Thymus (tissue), 11 donors: ENCODE results near the gene KMT2E. TPM values are rescaled to one million over a fixed set of nuclear protein-coding genes. Genes with fewer than 3 reads are reported as not detected.
"Not testable (repeated sequence)": the region's sequence is repeated elsewhere in the genome, so short reads cannot be mapped to it uniquely, and the experiment has no call there.

ENCODE experiments used
- DNase-seq, 9 donors: peaks; one replicate each; pipeline ENCODE4 v3.0.0-alpha.2; 2013; ENCODE audit warnings: low spot score in 9 of 9, low read depth in 6 of 9, missing footprints in 1 of 9
- H3K27ac ChIP-seq, 2 donors: one replicate each; pipeline ENCODE4 v1.5.1; 2013; ENCODE audit warnings: control low read depth in 1 of 2, low read depth in 1 of 2, low read length in 1 of 2, mild to moderate bottlenecking in 1 of 2, moderate library complexity in 1 of 2
- H3K27me3 ChIP-seq, 2 donors: one replicate each; pipeline ENCODE4 v1.5.1; 2013; ENCODE audit warnings: low read length in 1 of 2; ENCODE audit not compliant: control insufficient read depth in 2 of 2, insufficient read depth in 1 of 2
- H3K36me3 ChIP-seq, 2 donors: one replicate each; pipeline ENCODE4 v1.5.1; 2013; ENCODE audit warnings: low read length in 1 of 2, mild to moderate bottlenecking in 1 of 2, moderate library complexity in 1 of 2; ENCODE audit not compliant: control insufficient read depth in 2 of 2, insufficient read depth in 2 of 2
- H3K4me1 ChIP-seq, 2 donors: one replicate each; pipeline ENCODE4 v1.5.1; 2013; ENCODE audit warnings: low read length in 2 of 2; ENCODE audit not compliant: control insufficient read depth in 2 of 2, insufficient read depth in 2 of 2
- H3K4me3 ChIP-seq, 2 donors: one replicate each; pipeline ENCODE4 v1.5.1; 2013; ENCODE audit warnings: low read length in 2 of 2, control low read depth in 1 of 2, mild to moderate bottlenecking in 1 of 2
- H3K9me3 ChIP-seq, 2 donors: one replicate each; pipeline ENCODE4 v1.5.1; 2013; ENCODE audit warnings: low read length in 1 of 2, mild to moderate bottlenecking in 1 of 2; ENCODE audit not compliant: control insufficient read depth in 2 of 2, insufficient read depth in 1 of 2
- WGBS: extraction: QIAGEN DNeasy Blood & Tissue Kit; methylation state at CpG from one replicate; pipeline ENCODE4 v1.1.7; 2013; 5-methylcytosine and 5-hydroxymethylcytosine counted together
- polyA plus RNA-seq: library from polyadenylated mRNA; stranded (reverse); fragments of 200-250 nt; gene quantifications from one replicate; pipeline ENCODE4 v1.2.3, GENCODE V29; 2013
- total RNA-seq: library from RNA; stranded (reverse); fragments of 120-200 nt; gene quantifications from one replicate; pipeline ENCODE4 v1.2.4, GENCODE V29; 2013
- donor health status: healthy.

The KMT2E gene
- total and polyA plus RNA-seq, 2 donors, result 26.5 to 42.2 TPM

- Histone ChIP-seq H3K27me3 (no peaks in the 10 kb centered on the region), H3K4me3 (no peak overlapping the region)
Observed at GRCh38 chr7:105003872-105004510, 10.0 kb upstream of the KMT2E start.

GRCh38 chr7:105005006-105005405, 9.0 kb upstream of the KMT2E start:
- H3K4me1 ChIP-seq, result peaks cover 16 to 18% of the 10 kb centered on the region in 2 donors
- H3K27ac ChIP-seq, DNase-seq, H3K4me3 ChIP-seq, H3K9me3 ChIP-seq, H3K27me3 ChIP-seq: not testable (repeated sequence)
- WGBS, result 97% methylated on average over 8 of the region's 8 CpGs
- H3K36me3 ChIP-seq, result peaks cover 5 to 39% of the 10 kb centered on the region in 2 donors

More at GRCh38 chr7:105003872-105004510, 10.0 kb upstream of the KMT2E start:
- DNase-seq, result no peak
- Histone ChIP-seq H3K4me1 (peaks cover 9 to 10% of the 10 kb centered on the region in 2 donors), H3K36me3 (peaks cover 5 to 42% of the 10 kb centered on the region in 2 donors), H3K9me3 (no peaks in the 10 kb centered on the region), H3K27ac (no peak overlapping the region)
- 98% methylated on average over 1 of the region's 1 CpG for WGBS

GRCh38 chr7:105005486-105005885, 8.5 kb upstream of the KMT2E start:
- not testable (repeated sequence) for H3K27ac ChIP-seq, H3K27me3 ChIP-seq, DNase-seq, H3K4me3 ChIP-seq, H3K9me3 ChIP-seq
- 98% methylated on average over 12 of the region's 12 CpGs for WGBS
- Histone ChIP-seq H3K4me1 (peaks cover 19 to 23% of the 10 kb centered on the region in 2 donors), H3K36me3 (peaks cover 5 to 43% of the 10 kb centered on the region in 2 donors)

GRCh38 chr7:105006367-105007136, 7.5 kb upstream of the KMT2E start:
- no peak overlapping the region for H3K4me3 ChIP-seq
- H3K9me3 ChIP-seq, result no peaks in the 10 kb centered on the region
- DNase-seq, result no peak
- H3K27ac ChIP-seq, result no peak overlapping the region
- WGBS, result 51% methylated on average over 5 of the region's 5 CpGs
- H3K27me3 ChIP-seq, result no peaks in the 10 kb centered on the region
- H3K36me3 ChIP-seq, result peaks cover 0 to 40% of the 10 kb centered on the region in 2 donors
- H3K4me1 ChIP-seq, result peaks cover 19 to 26% of the 10 kb centered on the region in 2 donors

- H3K36me3 ChIP-seq, result peaks cover 0 to 36% of the 10 kb centered on the region in 2 donors
- H3K4me3 ChIP-seq, result no peak overlapping the region
- peaks cover 0 to under 1% of the 10 kb centered on the region in 2 donors for H3K9me3 ChIP-seq
- H3K27ac ChIP-seq, result no peak overlapping the region
- DNase-seq, result no peak
- H3K4me1 ChIP-seq, result peaks cover 17 to 26% of the 10 kb centered on the region in 2 donors
- no peaks in the 10 kb centered on the region for H3K27me3 ChIP-seq
- WGBS, result 97% methylated on average over 5 of the region's 5 CpGs
Observed at GRCh38 chr7:105007298-105007697, 6.7 kb upstream of the KMT2E start.

GRCh38 chr7:105009667-105010503, 4.1 kb upstream of the KMT2E start:
- H3K27me3 ChIP-seq, result no peaks in the 10 kb centered on the region
- peak in 2 of 9 donors; percentile 23 to 28 for DNase-seq
- peaks cover 0 to 29% of the 10 kb centered on the region in 2 donors for H3K36me3 ChIP-seq
- H3K4me1 ChIP-seq, result peaks cover 17 to 23% of the 10 kb centered on the region in 2 donors
- H3K9me3 ChIP-seq, result peaks cover 0 to 6% of the 10 kb centered on the region in 2 donors
- H3K4me3 ChIP-seq, result peak overlapping the region; percentile 94 to 100
- 58% methylated on average over 9 of the region's 9 CpGs for WGBS
- H3K27ac ChIP-seq, result peak overlapping the region; percentile 11 to 100

- H3K4me3 ChIP-seq, result peak overlapping the region; percentile 94 to 100
- 16% methylated on average over 5 of the region's 5 CpGs for WGBS
- H3K27me3 ChIP-seq, result no peaks in the 10 kb centered on the region
Observed at GRCh38 chr7:105010504-105011130, 3.4 kb upstream of the KMT2E start.

GRCh38 chr7:105011141-105011830, 2.7 kb upstream of the KMT2E start:
- peaks cover 0 to 6% of the 10 kb centered on the region in 2 donors for H3K9me3 ChIP-seq
- H3K27me3 ChIP-seq, result no peaks in the 10 kb centered on the region
- H3K4me3 ChIP-seq, result peak overlapping the region; percentile 94 to 100
- WGBS, result 3% methylated on average over 7 of the region's 7 CpGs
- peak overlapping the region; percentile 100 for H3K27ac ChIP-seq
- H3K4me1 ChIP-seq, result peaks cover 17 to 23% of the 10 kb centered on the region in 2 donors
- H3K36me3 ChIP-seq, result peaks cover 0 to 21% of the 10 kb centered on the region in 2 donors
- peak in 3 of 9 donors; percentile 13 to 52 (median 50) for DNase-seq

More at GRCh38 chr7:105010504-105011130, 3.4 kb upstream of the KMT2E start:
- H3K27ac ChIP-seq, result peak overlapping the region; percentile 47 to 100
- peaks cover 17 to 23% of the 10 kb centered on the region in 2 donors for H3K4me1 ChIP-seq
- peaks cover 0 to 23% of the 10 kb centered on the region in 2 donors for H3K36me3 ChIP-seq
- H3K9me3 ChIP-seq, result peaks cover 0 to 6% of the 10 kb centered on the region in 2 donors
- peak in 2 of 9 donors; percentile 35 to 47 for DNase-seq
